ENCODE data around the gene RAB20. TPM values are rescaled to one million over a fixed set of nuclear protein-coding genes. Genes with fewer than 3 reads are reported as not detected.

Gene RAB20
- total and polyA plus RNA-seq, 2 of the 8 experiments (the other 6 are each of a cell fraction or from before 2014, with no cell fraction given) = 14.8 to 27.9 TPM

DNA sequence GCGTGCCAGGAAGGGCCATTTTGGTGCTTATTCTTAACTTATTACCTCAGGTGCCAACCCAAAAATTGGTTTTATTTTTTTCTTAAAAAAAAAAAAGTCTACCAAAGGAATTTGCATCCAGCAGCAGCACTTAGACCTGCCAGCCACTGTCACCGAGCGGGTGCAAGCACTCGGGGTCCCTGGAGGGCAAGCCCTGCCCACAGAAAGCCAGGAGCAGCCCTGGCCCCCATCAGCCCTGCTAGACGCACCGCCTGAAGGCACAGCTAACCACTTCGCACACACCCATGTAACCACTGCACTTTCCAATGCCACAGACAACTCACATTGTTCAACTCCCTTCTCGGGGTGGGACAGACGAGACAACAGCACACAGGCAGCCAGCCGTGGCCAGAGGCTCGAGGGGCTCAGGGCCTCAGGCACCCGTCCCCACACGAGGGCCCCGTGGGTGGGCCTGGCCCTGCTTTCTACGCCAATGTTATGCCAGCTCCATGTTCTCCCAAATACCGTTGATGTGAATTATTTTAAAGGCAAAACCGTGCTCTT, 49.3 kb downstream of the RAB20 start:
- Histone ChIP-seq H3K23me2 (ENCODE audit: low read depth, low read length) (0 out of 2 replicates have a peak, but pooled peaks cover 2% of the 10 kb centered on the region), H2BK5ac (ENCODE audit: low read depth, low read length) (no peak overlapping the region), H2BK12ac (ENCODE audit: low read depth, low read length) (0 out of 2 replicates have a peak overlapping the region, but pooled peaks have one; percentile 5), H3K9me3 (ENCODE audit: insufficient read depth in 2 of 2, low read depth in 1 of 2, low read length in 1 of 2) (no peaks in the 10 kb centered on the region), H3K4ac (replicated peaks; ENCODE audit: insufficient read length, low read depth, low read length) (no peak overlapping the region), H2BK20ac (ENCODE audit: low read length) (no peak overlapping the region), H3K4me3 (ENCODE audit: extremely low read depth in 1 of 4, insufficient read depth in 2 of 4, low read depth in 3 of 4, low read length in 4 of 4) (no peak overlapping the region), H2AK5ac (ENCODE audit: low read depth, low read length) (no peak overlapping the region), H2BK120ac (replicated peaks; ENCODE audit: low read depth, low read length) (no peak overlapping the region), H3K9ac (replicated peaks in 1 of 4; ENCODE audit: extremely low read depth in 1 of 4, low read depth in 3 of 4, low read length in 3 of 4) (no peak overlapping the region), H3K4me1 (replicated peaks in 1 of 4; ENCODE audit: control insufficient read depth in 3 of 4, insufficient read depth in 4 of 4, low read length in 3 of 4) (peaks cover 0 to 5% (median 0%) of the 10 kb centered on the region in 4 experiments; a peak in 1 of 7 replicates), H3K18ac (ENCODE audit: extremely low read depth, low read length) (no peak overlapping the region), H4K20me1 (replicated peaks in 1 of 2; ENCODE audit: control insufficient read depth in 1 of 2, insufficient read depth in 2 of 2, low read length in 2 of 2) (peaks cover 0 to 3% of the 10 kb centered on the region in 2 experiments), H3K4me2 (ENCODE audit: insufficient read depth in 1 of 2, low read depth in 2 of 2, low read length in 2 of 2) (no peak overlapping the region), H3K14ac (ENCODE audit: insufficient read length) (no peak overlapping the region), H2AFZ (ENCODE audit: low read length) (no peak overlapping the region), H3K23ac (ENCODE audit: insufficient read length) (no peak overlapping the region), H2BK15ac (ENCODE audit: low read length) (no peak overlapping the region), H3K79me2 (ENCODE audit: control insufficient read depth in 1 of 2, insufficient read depth in 2 of 2, low read length in 2 of 2) (no peaks in the 10 kb centered on the region), H3K27ac (ENCODE audit: low read depth, low read length) (no peak overlapping the region), H3K79me1 (ENCODE audit: low read depth, low read length) (0 out of 2 replicates have a peak, but pooled peaks cover 2% of the 10 kb centered on the region), H4K8ac (ENCODE audit: extremely low read depth, insufficient read depth, low read length) (no peak overlapping the region; the same call in 1 of the 2 replicates), H4K5ac (ENCODE audit: insufficient read length, low read depth, low read length) (no peak overlapping the region), H3K36me3 (ENCODE audit: control insufficient read depth in 2 of 4, insufficient read depth in 4 of 4, low read length in 3 of 4) (peaks cover 5 to 25% (median 15%) of the 10 kb centered on the region in 4 experiments; a peak in 7 of 8 replicates), H3K56ac (replicated peaks; ENCODE audit: insufficient read length, low read depth, low read length) (no peak overlapping the region), H4K91ac (replicated peaks; ENCODE audit: insufficient read length, low read length) (no peak overlapping the region), H3K27me3 (replicated peaks in 1 of 4; ENCODE audit: control insufficient read depth in 3 of 4, extremely low read depth in 1 of 4, insufficient read depth in 3 of 4, low read length in 3 of 4) (no peaks in the 10 kb centered on the region)
- DNase-seq (ENCODE audit: low read depth in 1 of 2, low spot score in 2 of 2) (no peak), FAIRE-seq (no peak)
- ChIA-PET CTCF (ENCODE audit: partially characterized antibody) (interaction anchor here (1.0 to 2.2 kb wide), 5 partner anchors 16 to 160 kb away, joined by 3 to 7 read pairs (median 3); no protein-coding TSS in a partner anchor), POLR2A (ENCODE audit: partially characterized antibody) (no interaction called here)
- 89% methylated on average over 17 of the region's 17 CpGs; no CpG with 5 or more reads in 1 of the 2 experiments for WGBS, 2 experiments (ENCODE audit: extremely low coverage in 1 of 2, insufficient coverage in 1 of 2, insufficient read length in 1 of 2, insufficient replicate concordance in 2 of 2, low coverage in 1 of 2, low lambda C conversion rate in 2 of 2, missing lambda C conversion rate in 1 of 2)
- no peak for TF ChIP-seq TEAD4 (IDR thresholded peaks at IDR 0.05; ENCODE audit: low read depth, low read length)
- TF ChIP-seq, protein P1, sequence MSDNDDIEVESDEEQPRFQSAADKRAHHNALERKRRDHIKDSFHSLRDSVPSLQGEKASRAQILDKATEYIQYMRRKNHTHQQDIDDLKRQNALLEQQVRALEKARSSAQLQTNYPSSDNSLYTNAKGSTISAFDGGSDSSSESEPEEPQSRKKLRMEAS (IDR thresholded peaks at IDR 0.05) = no peak
- TF ChIP-seq KDM4A (IDR thresholded peaks at IDR 0.05; ENCODE audit: low read depth, low read length, severe bottlenecking) = no peak
